ENCODE results near the gene INTS1. TPM values are rescaled to one million over a fixed set of nuclear protein-coding genes. Genes with fewer than 3 reads are reported as not detected.

The INTS1 gene
- total and polyA plus RNA-seq, 10 of the 15 experiments (the other 5 are each of a cell fraction or from before 2014, with no cell fraction given), result 0.52 to 89.0 (median 15.1) TPM

GRCh38 chr7:1537535-1538412 lies 33.6 kb upstream of the INTS1 start:
- RAD21 ChIA-PET (ENCODE audit: unreplicated experiment), result no interaction called here
- ATAC-seq (no peak), DNase-seq (ENCODE audit: low read depth, low spot score) (no peak), FAIRE-seq (no peak)
- CTCF ChIA-PET, result no interaction called here
- 95% methylated on average over 38 of the region's 56 CpGs for WGBS (ENCODE audit: insufficient coverage, insufficient replicate concordance, low lambda C conversion rate, missing lambda C conversion rate)
- intact Hi-C loops (cut with micrococcal nuclease; ENCODE audit: unreplicated experiment), result no loop called here
- TF ChIP-seq BMI1 (IDR thresholded peaks at IDR 0.05; ENCODE audit: borderline replicate concordance) (peak; percentile 79), TBL1XR1 (IDR thresholded peaks at IDR 0.05; ENCODE audit: low read depth, low read length) (no peak)
- Histone ChIP-seq H3K27me3 (replicated peaks in 1 of 2; ENCODE audit: control insufficient read depth in 2 of 2, insufficient read depth in 2 of 2, low read length in 1 of 2) (no peaks in the 10 kb centered on the region), H3K79me2 (ENCODE audit: control insufficient read depth, insufficient read depth, low read length) (peaks cover 23% of the 10 kb centered on the region), H3K4me3 (no peak overlapping the region), H3K9me3 (replicated peaks; ENCODE audit: control insufficient read depth, insufficient read depth, low read length) (no peaks in the 10 kb centered on the region), H3K9ac (ENCODE audit: control insufficient read depth, insufficient read depth, low read length) (no peak overlapping the region), H2AFZ (ENCODE audit: control insufficient read depth, low read depth, low read length) (no peak overlapping the region), H3K36me3 (ENCODE audit: control insufficient read depth in 2 of 2, insufficient read depth in 2 of 2, low read length in 1 of 2) (peaks cover 3 to 21% of the 10 kb centered on the region in 2 experiments; a peak in 3 of 4 replicates), H3K4me1 (ENCODE audit: control insufficient read depth, insufficient read depth, low read length) (peaks cover 10% of the 10 kb centered on the region), H3K27ac (ENCODE audit: control insufficient read depth, insufficient read depth) (no peak overlapping the region), H3K4me2 (ENCODE audit: control insufficient read depth, insufficient read depth) (no peak overlapping the region), H4K20me1 (ENCODE audit: control insufficient read depth, insufficient read depth) (peaks cover 7% of the 10 kb centered on the region; the same call in 1 of the 2 replicates)
- no TSS peak for BruUV-seq (replicated peaks)
- SMC1A ChIA-PET (ENCODE audit: uncharacterized antibody, unreplicated experiment), result no interaction called here
- POLR2A ChIA-PET, result no interaction called here
- in situ Hi-C loops (cut with MboI), result no loop called here

GRCh38 chr7:1536743-1537534 lies 32.8 kb upstream of the INTS1 start:
- ChIA-PET RAD21 (ENCODE audit: unreplicated experiment) (interaction anchor here (0.6 to 0.7 kb wide), 2 partner anchors 24 to 717 kb away, joined by 3 read pairs; no protein-coding TSS in a partner anchor), SMC1A (ENCODE audit: uncharacterized antibody, unreplicated experiment) (no interaction called here), POLR2A (no interaction called here), CTCF (no interaction called here)
- Histone ChIP-seq H3K27me3 (replicated peaks in 1 of 2; ENCODE audit: control insufficient read depth in 2 of 2, insufficient read depth in 2 of 2, low read length in 1 of 2) (no peaks in the 10 kb centered on the region), H3K9ac (ENCODE audit: control insufficient read depth, insufficient read depth, low read length) (no peak overlapping the region), H3K4me3 (no peak overlapping the region), H4K20me1 (ENCODE audit: control insufficient read depth, insufficient read depth) (peaks cover 7% of the 10 kb centered on the region; the same call in 1 of the 2 replicates), H3K9me3 (replicated peaks; ENCODE audit: control insufficient read depth, insufficient read depth, low read length) (no peaks in the 10 kb centered on the region), H3K4me1 (ENCODE audit: control insufficient read depth, insufficient read depth, low read length) (peaks cover 11% of the 10 kb centered on the region), H3K4me2 (ENCODE audit: control insufficient read depth, insufficient read depth) (no peak overlapping the region), H3K79me2 (ENCODE audit: control insufficient read depth, insufficient read depth, low read length) (peaks cover 32% of the 10 kb centered on the region), H3K27ac (ENCODE audit: control insufficient read depth, insufficient read depth) (no peak overlapping the region), H2AFZ (ENCODE audit: control insufficient read depth, low read depth, low read length) (no peak overlapping the region), H3K36me3 (ENCODE audit: control insufficient read depth in 2 of 2, insufficient read depth in 2 of 2, low read length in 1 of 2) (peaks cover 3 to 20% of the 10 kb centered on the region in 2 experiments; a peak in 3 of 4 replicates)
- no peak for FAIRE-seq
- ATAC-seq, result no peak
- intact Hi-C loops (cut with micrococcal nuclease; ENCODE audit: unreplicated experiment), result no loop called here
- no TSS peak for BruUV-seq (replicated peaks)
- in situ Hi-C loops (cut with MboI), result no loop called here
- WGBS (ENCODE audit: insufficient coverage, insufficient replicate concordance, low lambda C conversion rate, missing lambda C conversion rate), result 96% methylated on average over 38 of the region's 52 CpGs
- DNase-seq (ENCODE audit: low read depth, low spot score), result no peak
- TF ChIP-seq SREBF1 (IDR thresholded peaks at IDR 0.05; ENCODE audit: low read length), result no peak
- TF ChIP-seq SKIL (IDR thresholded peaks at IDR 0.05; ENCODE audit: low read depth, poor library complexity, severe bottlenecking), result no peak
- TF ChIP-seq SMAD5 (IDR thresholded peaks at IDR 0.05; ENCODE audit: low read depth), result no peak
- TF ChIP-seq HDAC2 (IDR thresholded peaks at IDR 0.05), result no peak
- no peak for TF ChIP-seq SMARCA5 (IDR thresholded peaks at IDR 0.05)
- TF ChIP-seq RAD21 (IDR thresholded peaks at IDR 0.05; ENCODE audit: insufficient read depth, low read depth, low read length), result no peak
- TF ChIP-seq ATF2 (IDR thresholded peaks at IDR 0.05; ENCODE audit: low read length), result no peak
- no peak for TF ChIP-seq RB1 (IDR thresholded peaks at IDR 0.05; ENCODE audit: borderline replicate concordance)
- TF ChIP-seq HCFC1 (IDR thresholded peaks at IDR 0.05; ENCODE audit: low read length), result no peak
- no peak for TF ChIP-seq MTA2 (IDR thresholded peaks at IDR 0.05; ENCODE audit: low read depth)
- no peak for TF ChIP-seq NFYB (IDR thresholded peaks at IDR 0.05; ENCODE audit: insufficient read depth, low read depth, low read length)

All from GM12878 (cell line).